ENCODE measurements around the gene ELF2. TPM values are rescaled to one million over a fixed set of nuclear protein-coding genes. Genes with fewer than 3 reads are reported as not detected.

Gene ELF2
- total RNA-seq, 1 experiment from 2014 or later: 44.6 TPM

DNA sequence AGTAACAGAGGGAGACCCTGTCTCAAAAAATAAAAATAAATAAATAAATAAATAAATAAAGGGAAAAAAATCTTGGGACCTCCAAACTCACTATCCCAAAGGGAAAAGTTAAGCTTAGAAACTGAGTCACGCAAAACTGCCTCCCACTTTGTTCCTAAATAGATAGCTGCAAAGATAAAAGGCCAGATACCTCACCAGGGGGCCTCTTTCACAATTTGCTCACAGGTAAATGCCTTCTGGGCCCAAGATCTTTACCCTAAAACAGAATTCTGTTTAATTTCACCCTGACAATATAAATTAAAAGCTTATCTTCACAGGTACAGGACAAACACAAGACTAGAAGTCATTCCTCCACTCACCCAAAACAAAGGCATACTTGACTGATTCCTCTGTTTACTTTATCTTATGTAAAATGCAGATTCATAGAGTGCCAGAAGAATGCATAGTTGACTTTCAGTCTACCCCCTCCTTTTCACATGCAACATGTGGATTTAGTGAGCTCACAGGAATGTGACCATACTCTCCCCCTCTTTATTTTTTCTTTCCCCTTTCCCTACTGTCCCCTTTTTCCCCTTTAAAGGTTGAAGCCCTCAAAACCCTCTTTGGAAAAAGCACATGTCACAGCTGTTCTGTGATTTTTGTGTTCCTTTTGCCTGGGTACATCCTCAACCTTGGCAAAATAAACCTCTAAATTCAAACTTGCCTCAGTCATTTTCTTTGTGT is 23.4 kb downstream of the ELF2 start (continued):
- TF ChIP-seq, protein P1, sequence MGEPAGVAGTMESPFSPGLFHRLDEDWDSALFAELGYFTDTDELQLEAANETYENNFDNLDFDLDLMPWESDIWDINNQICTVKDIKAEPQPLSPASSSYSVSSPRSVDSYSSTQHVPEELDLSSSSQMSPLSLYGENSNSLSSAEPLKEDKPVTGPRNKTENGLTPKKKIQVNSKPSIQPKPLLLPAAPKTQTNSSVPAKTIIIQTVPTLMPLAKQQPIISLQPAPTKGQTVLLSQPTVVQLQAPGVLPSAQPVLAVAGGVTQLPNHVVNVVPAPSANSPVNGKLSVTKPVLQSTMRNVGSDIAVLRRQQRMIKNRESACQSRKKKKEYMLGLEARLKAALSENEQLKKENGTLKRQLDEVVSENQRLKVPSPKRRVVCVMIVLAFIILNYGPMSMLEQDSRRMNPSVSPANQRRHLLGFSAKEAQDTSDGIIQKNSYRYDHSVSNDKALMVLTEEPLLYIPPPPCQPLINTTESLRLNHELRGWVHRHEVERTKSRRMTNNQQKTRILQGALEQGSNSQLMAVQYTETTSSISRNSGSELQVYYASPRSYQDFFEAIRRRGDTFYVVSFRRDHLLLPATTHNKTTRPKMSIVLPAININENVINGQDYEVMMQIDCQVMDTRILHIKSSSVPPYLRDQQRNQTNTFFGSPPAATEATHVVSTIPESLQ (CRISPR knock-in tag; IDR thresholded peaks at IDR 0.05): no peak
- peak; percentile 22; the same call in 1 of the 2 replicates for TF ChIP-seq NFE2L1 (CRISPR knock-in tag; IDR thresholded peaks at IDR 0.05)
- TF ChIP-seq NFATC4 (CRISPR knock-in tag; IDR thresholded peaks at IDR 0.05): no peak
- no peak for TF ChIP-seq TEAD4 (CRISPR knock-in tag; IDR thresholded peaks at IDR 0.05)
- TF ChIP-seq ZNF121 (CRISPR knock-in tag; IDR thresholded peaks at IDR 0.05): no peak
- TF ChIP-seq, protein P2, sequence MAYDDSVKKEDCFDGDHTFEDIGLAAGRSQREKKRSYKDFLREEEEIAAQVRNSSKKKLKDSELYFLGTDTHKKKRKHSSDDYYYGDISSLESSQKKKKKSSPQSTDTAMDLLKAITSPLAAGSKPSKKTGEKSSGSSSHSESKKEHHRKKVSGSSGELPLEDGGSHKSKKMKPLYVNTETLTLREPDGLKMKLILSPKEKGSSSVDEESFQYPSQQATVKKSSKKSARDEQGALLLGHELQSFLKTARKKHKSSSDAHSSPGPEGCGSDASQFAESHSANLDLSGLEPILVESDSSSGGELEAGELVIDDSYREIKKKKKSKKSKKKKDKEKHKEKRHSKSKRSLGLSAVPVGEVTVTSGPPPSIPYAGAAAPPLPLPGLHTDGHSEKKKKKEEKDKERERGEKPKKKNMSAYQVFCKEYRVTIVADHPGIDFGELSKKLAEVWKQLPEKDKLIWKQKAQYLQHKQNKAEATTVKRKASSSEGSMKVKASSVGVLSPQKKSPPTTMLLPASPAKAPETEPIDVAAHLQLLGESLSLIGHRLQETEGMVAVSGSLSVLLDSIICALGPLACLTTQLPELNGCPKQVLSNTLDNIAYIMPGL (CRISPR knock-in tag; IDR thresholded peaks at IDR 0.05): no peak
- no peak for TF ChIP-seq ZBTB21 (CRISPR knock-in tag; IDR thresholded peaks at IDR 0.05; ENCODE audit: borderline replicate concordance)
- TF ChIP-seq SOX15 (CRISPR knock-in tag; IDR thresholded peaks at IDR 0.05): no peak
- peak; percentile 63; the same call in 1 of the 2 replicates for TF ChIP-seq TEAD1 (CRISPR knock-in tag; IDR thresholded peaks at IDR 0.05)
- TF ChIP-seq, protein P3, sequence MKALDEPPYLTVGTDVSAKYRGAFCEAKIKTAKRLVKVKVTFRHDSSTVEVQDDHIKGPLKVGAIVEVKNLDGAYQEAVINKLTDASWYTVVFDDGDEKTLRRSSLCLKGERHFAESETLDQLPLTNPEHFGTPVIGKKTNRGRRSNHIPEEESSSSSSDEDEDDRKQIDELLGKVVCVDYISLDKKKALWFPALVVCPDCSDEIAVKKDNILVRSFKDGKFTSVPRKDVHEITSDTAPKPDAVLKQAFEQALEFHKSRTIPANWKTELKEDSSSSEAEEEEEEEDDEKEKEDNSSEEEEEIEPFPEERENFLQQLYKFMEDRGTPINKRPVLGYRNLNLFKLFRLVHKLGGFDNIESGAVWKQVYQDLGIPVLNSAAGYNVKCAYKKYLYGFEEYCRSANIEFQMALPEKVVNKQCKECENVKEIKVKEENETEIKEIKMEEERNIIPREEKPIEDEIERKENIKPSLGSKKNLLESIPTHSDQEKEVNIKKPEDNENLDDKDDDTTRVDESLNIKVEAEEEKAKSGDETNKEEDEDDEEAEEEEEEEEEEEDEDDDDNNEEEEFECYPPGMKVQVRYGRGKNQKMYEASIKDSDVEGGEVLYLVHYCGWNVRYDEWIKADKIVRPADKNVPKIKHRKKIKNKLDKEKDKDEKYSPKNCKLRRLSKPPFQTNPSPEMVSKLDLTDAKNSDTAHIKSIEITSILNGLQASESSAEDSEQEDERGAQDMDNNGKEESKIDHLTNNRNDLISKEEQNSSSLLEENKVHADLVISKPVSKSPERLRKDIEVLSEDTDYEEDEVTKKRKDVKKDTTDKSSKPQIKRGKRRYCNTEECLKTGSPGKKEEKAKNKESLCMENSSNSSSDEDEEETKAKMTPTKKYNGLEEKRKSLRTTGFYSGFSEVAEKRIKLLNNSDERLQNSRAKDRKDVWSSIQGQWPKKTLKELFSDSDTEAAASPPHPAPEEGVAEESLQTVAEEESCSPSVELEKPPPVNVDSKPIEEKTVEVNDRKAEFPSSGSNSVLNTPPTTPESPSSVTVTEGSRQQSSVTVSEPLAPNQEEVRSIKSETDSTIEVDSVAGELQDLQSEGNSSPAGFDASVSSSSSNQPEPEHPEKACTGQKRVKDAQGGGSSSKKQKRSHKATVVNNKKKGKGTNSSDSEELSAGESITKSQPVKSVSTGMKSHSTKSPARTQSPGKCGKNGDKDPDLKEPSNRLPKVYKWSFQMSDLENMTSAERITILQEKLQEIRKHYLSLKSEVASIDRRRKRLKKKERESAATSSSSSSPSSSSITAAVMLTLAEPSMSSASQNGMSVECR (CRISPR knock-in tag; IDR thresholded peaks at IDR 0.05; ENCODE audit: borderline replicate concordance): no peak
- TF ChIP-seq ZNF232 (CRISPR knock-in tag; IDR thresholded peaks at IDR 0.05): peak; percentile 43; the same call in 1 of the 2 replicates

GRCh38 chr4:139152249-139152648 is 24.8 kb downstream of the ELF2 start:
- Mint-ChIP-seq H3K27ac (no peak overlapping the region; the same call in 1 of the 2 replicates), H3K4me1 (peaks cover 61% of the 10 kb centered on the region), H3K27me3 (ENCODE audit: low read depth) (no peaks in the 10 kb centered on the region), H3K36me3 (peaks cover 4% of the 10 kb centered on the region), H3K9me3 (peaks cover under 1% of the 10 kb centered on the region; the same call in 1 of the 2 replicates), H3K4me3 (no peak overlapping the region)
- ATAC-seq (no peak), DNase-seq (ENCODE audit: low spot score) (no peak)
- POLR2A ChIA-PET: interaction anchor here (3.2 kb wide), 1 partner anchor 25 kb away, joined by 37 read pairs; the partner anchor contains the start of gene ELF2
- CTCF ChIA-PET: interaction anchor here (0.7 kb wide), 1 partner anchor 16 kb away, joined by 3 read pairs; no protein-coding TSS in a partner anchor
- TF ChIP-seq, protein P4, sequence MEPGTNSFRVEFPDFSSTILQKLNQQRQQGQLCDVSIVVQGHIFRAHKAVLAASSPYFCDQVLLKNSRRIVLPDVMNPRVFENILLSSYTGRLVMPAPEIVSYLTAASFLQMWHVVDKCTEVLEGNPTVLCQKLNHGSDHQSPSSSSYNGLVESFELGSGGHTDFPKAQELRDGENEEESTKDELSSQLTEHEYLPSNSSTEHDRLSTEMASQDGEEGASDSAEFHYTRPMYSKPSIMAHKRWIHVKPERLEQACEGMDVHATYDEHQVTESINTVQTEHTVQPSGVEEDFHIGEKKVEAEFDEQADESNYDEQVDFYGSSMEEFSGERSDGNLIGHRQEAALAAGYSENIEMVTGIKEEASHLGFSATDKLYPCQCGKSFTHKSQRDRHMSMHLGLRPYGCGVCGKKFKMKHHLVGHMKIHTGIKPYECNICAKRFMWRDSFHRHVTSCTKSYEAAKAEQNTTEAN (CRISPR knock-in tag; IDR thresholded peaks at IDR 0.05): no peak
- TF ChIP-seq ATF3 (CRISPR knock-in tag; conservative IDR thresholded peaks at IDR 0.05) (no peak), ELF4 (CRISPR knock-in tag; IDR thresholded peaks at IDR 0.05; ENCODE audit: low read depth) (no peak), NR2C2 (CRISPR knock-in tag; IDR thresholded peaks at IDR 0.05) (no peak), GTF2I (CRISPR knock-in tag; conservative IDR thresholded peaks at IDR 0.05) (peak; percentile 62; the same call in 1 of the 2 replicates), ZNF121 (CRISPR knock-in tag; IDR thresholded peaks at IDR 0.05) (peak; percentile 99), CREM (CRISPR knock-in tag; IDR thresholded peaks at IDR 0.05) (no peak), CBFB (CRISPR knock-in tag; IDR thresholded peaks at IDR 0.05; ENCODE audit: low read depth) (no peak), ETV6 (CRISPR knock-in tag; IDR thresholded peaks at IDR 0.05) (no peak), PRRX2 (CRISPR knock-in tag; IDR thresholded peaks at IDR 0.05) (no peak)
- TF ChIP-seq, protein P1 (CRISPR knock-in tag; IDR thresholded peaks at IDR 0.05): no peak

All from WTC11 (cell line).